OCI-LY1 (cell line): ENCODE results near the gene LIF.

Experiments
- H2AFZ ChIP-seq: fragments of 200-600 bp; sonication (generic), shearing (Covaris generic); 2 replicates; pipeline ENCODE4 v1.6.0; 2014; ENCODE audit warnings: antibody characterized with exemption, mild to moderate bottlenecking, low read length
- H3F3A ChIP-seq: fragments of 200-600 bp; sonication (generic), shearing (Covaris generic); 2 replicates; pipeline ENCODE4 v1.6.0; 2014; ENCODE audit warnings: mild to moderate bottlenecking, antibody characterized with exemption, low read length, moderate library complexity; ENCODE audit not compliant: insufficient read depth
- H3K27ac ChIP-seq: fragments of 200-600 bp; sonication (generic); 2 replicates; pipeline ENCODE4 v1.5.1; 2014; ENCODE audit warnings: low read length, mixed run types, mild to moderate bottlenecking, low read depth; ENCODE audit not compliant: poor library complexity, severe bottlenecking
- H3K27me3 ChIP-seq: fragments of 200-600 bp; sonication (generic); 2 replicates; pipeline ENCODE4 v1.6.0; 2014; ENCODE audit warnings: antibody characterized with exemption, mild to moderate bottlenecking, low read length, moderate library complexity; ENCODE audit not compliant: insufficient read depth
- H3K36me3 ChIP-seq: fragments of 200-600 bp; sonication (generic); 2 replicates; pipeline ENCODE4 v1.6.1; 2014; ENCODE audit warnings: mild to moderate bottlenecking, antibody characterized with exemption, low read length, moderate library complexity, mixed read lengths; ENCODE audit not compliant: insufficient read depth
- H3K4me1 ChIP-seq: fragments of 200-600 bp; sonication (generic); 2 replicates; pipeline ENCODE4 v1.5.1; 2014; ENCODE audit warnings: mild to moderate bottlenecking, low read length, moderate library complexity; ENCODE audit not compliant: insufficient read depth, severe bottlenecking
- H3K4me2 ChIP-seq: fragments of 200-600 bp; sonication (generic), shearing (Covaris generic); 2 replicates; pipeline ENCODE4 v1.6.1; 2014; ENCODE audit warnings: low read length
- H3K4me3 ChIP-seq: fragments of 200-600 bp; sonication (generic); 2 replicates; pipeline ENCODE4 v1.5.1; 2014; ENCODE audit warnings: low read length, low read depth, mild to moderate bottlenecking, mixed read lengths; ENCODE audit not compliant: poor library complexity, severe bottlenecking
- H3K79me2 ChIP-seq: fragments of 200-600 bp; shearing (Covaris generic); 2 replicates; pipeline ENCODE4 v1.6.1; 2016; ENCODE audit warnings: mixed run types, low read length, mixed read lengths; ENCODE audit not compliant: insufficient read depth
- H3K9ac ChIP-seq: fragments of 200-600 bp; sonication (generic), shearing (Covaris generic); 2 replicates; pipeline ENCODE4 v1.6.1; 2014; ENCODE audit warnings: mild to moderate bottlenecking, low read length, mixed read lengths
- H3K9me2 ChIP-seq: fragments of 200-600 bp; sonication (generic), shearing (Covaris generic); 2 replicates; pipeline ENCODE4 v1.6.1; 2014; ENCODE audit warnings: low read depth, mild to moderate bottlenecking, low read length, mixed read lengths
- H3K9me3 ChIP-seq: fragments of 200-600 bp; shearing (Covaris generic); 2 replicates; pipeline ENCODE4 v1.6.1; 2014; ENCODE audit warnings: low read length, mixed read lengths
- H4K20me1 ChIP-seq: fragments of 200-600 bp; sonication (generic), shearing (Covaris generic); 2 replicates; pipeline ENCODE4 v1.6.0; 2016; ENCODE audit warnings: mild to moderate bottlenecking, low read length; ENCODE audit not compliant: insufficient read depth
- EZH2 ChIP-seq: fragments of 200-600 bp; sonication (generic), shearing (Covaris generic); IDR thresholded peaks from 2 replicates; pipeline ENCODE4 v1.8.0; 2017; ENCODE audit warnings: borderline replicate concordance, mixed run types, mild to moderate bottlenecking, antibody characterized with exemption, low read length, moderate library complexity, mixed read lengths
- TF ChIP-seq, protein P1 (sequence below): fragments of 200-600 bp; sonication (generic), shearing (Covaris generic); IDR thresholded peaks from 2 replicates; pipeline ENCODE4 v1.5.1; 2017; ENCODE audit warnings: mild to moderate bottlenecking, antibody characterized with exemption, low read length, moderate library complexity, mixed read lengths

Gene LIF

DNA sequence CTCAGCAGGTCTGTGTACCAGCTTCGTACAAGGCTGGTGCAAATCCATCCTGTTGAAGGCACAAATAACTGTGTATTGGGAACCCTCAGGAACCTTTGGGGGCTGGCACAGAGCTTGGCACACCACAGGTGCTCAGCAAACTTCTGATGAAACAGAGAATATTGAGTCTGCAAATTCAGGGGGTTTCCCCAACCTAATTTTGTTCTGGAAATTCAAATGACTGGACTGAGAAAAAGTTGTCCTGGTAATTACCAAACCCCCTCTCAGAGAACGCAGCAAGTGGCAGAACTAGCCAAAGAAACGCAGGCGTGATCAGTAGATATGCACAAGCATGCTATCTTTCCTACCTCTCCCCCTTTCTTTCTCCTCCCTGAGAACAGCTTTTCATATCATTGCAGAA lies 47.6 kb downstream of the LIF start:
- Histone ChIP-seq H3K36me3 (no peaks in the 10 kb centered on the region), H3K4me1 (no peaks in the 10 kb centered on the region), H3K27me3 (no peaks in the 10 kb centered on the region), H3K9me3 (no peaks in the 10 kb centered on the region), H3K9me2 (no peaks in the 10 kb centered on the region), H3K4me2 (no peak overlapping the region), H3K79me2 (no peaks in the 10 kb centered on the region), H3K4me3 (no peak overlapping the region), H3K27ac (no peak overlapping the region), H2AFZ (no peak overlapping the region), H3F3A (no peaks in the 10 kb centered on the region), H4K20me1 (no peaks in the 10 kb centered on the region), H3K9ac (no peak overlapping the region)
- TF ChIP-seq, protein P1, sequence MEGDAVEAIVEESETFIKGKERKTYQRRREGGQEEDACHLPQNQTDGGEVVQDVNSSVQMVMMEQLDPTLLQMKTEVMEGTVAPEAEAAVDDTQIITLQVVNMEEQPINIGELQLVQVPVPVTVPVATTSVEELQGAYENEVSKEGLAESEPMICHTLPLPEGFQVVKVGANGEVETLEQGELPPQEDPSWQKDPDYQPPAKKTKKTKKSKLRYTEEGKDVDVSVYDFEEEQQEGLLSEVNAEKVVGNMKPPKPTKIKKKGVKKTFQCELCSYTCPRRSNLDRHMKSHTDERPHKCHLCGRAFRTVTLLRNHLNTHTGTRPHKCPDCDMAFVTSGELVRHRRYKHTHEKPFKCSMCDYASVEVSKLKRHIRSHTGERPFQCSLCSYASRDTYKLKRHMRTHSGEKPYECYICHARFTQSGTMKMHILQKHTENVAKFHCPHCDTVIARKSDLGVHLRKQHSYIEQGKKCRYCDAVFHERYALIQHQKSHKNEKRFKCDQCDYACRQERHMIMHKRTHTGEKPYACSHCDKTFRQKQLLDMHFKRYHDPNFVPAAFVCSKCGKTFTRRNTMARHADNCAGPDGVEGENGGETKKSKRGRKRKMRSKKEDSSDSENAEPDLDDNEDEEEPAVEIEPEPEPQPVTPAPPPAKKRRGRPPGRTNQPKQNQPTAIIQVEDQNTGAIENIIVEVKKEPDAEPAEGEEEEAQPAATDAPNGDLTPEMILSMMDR = no peak
- TF ChIP-seq EZH2 = no peak

DNA sequence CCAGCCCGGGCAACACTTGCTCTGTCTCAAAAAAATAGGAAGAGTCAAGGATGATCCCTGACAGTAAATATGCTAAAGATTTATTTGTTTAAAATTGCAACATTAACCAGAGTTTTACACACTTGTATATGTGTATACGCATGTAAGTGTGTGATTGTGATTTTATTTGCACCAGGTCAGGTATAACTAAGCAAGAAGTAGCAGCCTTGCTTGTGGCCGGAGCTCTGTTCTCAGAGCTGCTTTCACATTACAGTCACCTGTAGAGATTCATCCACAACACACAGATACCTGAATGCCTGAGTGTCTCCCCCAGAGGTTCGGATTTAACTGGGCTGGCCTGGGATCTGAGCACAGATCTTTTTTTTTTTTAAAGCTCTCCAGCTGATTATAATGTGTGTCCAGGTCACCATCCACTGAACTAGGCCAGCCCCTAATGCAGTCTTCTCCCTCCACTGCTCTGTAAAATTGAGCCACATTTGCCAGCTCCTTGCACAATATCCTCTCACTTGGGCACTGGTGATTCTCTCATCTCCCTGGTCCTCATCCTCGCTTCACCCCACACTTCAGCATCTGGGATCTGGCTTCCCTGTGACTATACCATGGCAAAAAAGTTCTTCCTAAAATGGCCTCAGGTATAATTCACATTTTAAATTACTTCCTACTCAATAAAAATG lies 48.3 kb downstream of the LIF start:
- H3F3A ChIP-seq = no peaks in the 10 kb centered on the region
- H4K20me1 ChIP-seq = no peaks in the 10 kb centered on the region
- TF ChIP-seq EZH2 = no peak
- TF ChIP-seq, protein P1 = no peak
- no peak overlapping the region for H3K4me3 ChIP-seq
- no peaks in the 10 kb centered on the region for H3K36me3 ChIP-seq
- H3K9me3 ChIP-seq = no peaks in the 10 kb centered on the region
- no peaks in the 10 kb centered on the region for H3K27me3 ChIP-seq
- no peaks in the 10 kb centered on the region for H3K4me1 ChIP-seq
- H3K9me2 ChIP-seq = no peaks in the 10 kb centered on the region
- H3K4me2 ChIP-seq = no peak overlapping the region
- no peak overlapping the region for H3K9ac ChIP-seq
- no peak overlapping the region for H3K27ac ChIP-seq
- H3K79me2 ChIP-seq = no peaks in the 10 kb centered on the region
- H2AFZ ChIP-seq = no peak overlapping the region

DNA sequence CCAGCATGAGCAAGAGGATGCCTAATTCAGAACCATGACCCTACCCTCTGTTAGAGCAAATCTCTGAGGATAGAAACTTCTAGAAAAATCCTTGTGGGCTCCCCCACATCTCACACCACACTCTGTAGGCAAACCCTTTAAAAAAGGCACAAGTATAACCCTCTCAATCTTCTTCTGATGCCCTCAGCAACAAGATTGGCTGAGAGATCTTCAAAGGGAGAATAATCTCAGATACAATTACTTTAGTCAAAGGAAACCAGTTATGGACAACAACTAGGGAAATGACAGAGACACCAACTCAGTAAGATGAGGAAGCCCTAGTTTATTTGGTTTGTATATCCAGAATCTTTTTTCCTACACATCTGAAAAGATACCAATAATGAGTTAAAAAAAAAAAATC lies 49.2 kb downstream of the LIF start:
- Histone ChIP-seq H3K79me2 (no peaks in the 10 kb centered on the region), H4K20me1 (no peaks in the 10 kb centered on the region), H3K4me3 (no peak overlapping the region), H3K4me1 (no peaks in the 10 kb centered on the region), H3K4me2 (no peak overlapping the region), H3K9ac (no peak overlapping the region), H3K9me2 (no peaks in the 10 kb centered on the region), H3K36me3 (no peaks in the 10 kb centered on the region), H3F3A (no peaks in the 10 kb centered on the region), H3K27me3 (no peaks in the 10 kb centered on the region), H2AFZ (no peak overlapping the region), H3K9me3 (no peaks in the 10 kb centered on the region), H3K27ac (no peak overlapping the region)
- no peak for TF ChIP-seq EZH2
- TF ChIP-seq, protein P1 = no peak
